Kidney capillary endothelial cell (primary cell): ENCODE data around the gene CUL4A.
"Not testable (repeated sequence)": the region's sequence is repeated elsewhere in the genome, so short reads cannot be mapped to it uniquely, and the experiment has no call there.

Experiments used
- DNase-seq: peaks from one replicate; pipeline ENCODE4 v3.0.0-alpha.2; 2018; ENCODE audit warnings: low spot score

CUL4A gene

DNA sequence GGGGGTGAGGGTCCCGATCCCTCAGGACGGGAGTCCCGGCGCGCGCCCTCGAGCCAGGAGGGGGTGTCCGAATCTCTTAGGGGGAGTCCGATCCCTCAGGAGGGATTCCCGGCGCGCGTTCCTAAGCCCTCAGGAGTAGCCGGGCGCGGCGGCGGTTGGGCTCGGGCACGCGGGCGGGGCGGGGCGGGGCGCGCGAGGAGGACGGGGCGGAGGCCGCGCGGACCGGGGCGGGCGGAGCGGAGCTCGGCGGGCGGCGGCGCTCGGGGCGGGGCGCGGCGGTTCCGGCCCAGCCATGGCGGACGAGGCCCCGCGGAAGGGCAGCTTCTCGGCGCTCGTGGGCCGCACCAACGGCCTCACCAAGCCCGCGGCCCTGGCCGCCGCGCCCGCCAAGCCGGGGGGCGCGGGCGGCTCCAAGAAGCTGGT, at the start of gene CUL4A:
Gene CUL4A (plus strand): TSS at position 278 of the 423 bp plus-strand sequence. CDS start 15 bp downstream, at position 293.
- peak; percentile 37 for DNase-seq

DNA sequence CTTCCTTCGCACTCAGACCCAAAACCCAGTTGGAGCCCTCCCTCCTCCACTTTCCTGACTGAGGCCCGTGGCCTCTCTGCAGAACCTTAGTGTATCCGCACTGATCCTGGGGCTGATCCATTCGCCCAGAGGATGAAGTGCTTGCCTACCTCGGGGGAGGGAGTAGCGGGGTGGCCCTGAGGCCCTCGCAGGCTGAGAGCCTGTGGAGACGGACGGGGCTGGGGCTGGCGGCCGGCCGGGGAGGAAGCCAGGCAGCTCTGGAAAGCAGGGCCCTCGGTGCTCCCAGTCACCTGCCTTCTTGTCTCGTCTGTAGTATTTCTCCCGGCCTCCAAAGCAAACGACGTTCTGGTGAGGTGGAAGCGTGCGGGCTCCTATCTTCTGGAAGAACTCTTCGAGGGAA, 49.7 kb upstream of the CUL4A start:
- no peak for DNase-seq

DNA sequence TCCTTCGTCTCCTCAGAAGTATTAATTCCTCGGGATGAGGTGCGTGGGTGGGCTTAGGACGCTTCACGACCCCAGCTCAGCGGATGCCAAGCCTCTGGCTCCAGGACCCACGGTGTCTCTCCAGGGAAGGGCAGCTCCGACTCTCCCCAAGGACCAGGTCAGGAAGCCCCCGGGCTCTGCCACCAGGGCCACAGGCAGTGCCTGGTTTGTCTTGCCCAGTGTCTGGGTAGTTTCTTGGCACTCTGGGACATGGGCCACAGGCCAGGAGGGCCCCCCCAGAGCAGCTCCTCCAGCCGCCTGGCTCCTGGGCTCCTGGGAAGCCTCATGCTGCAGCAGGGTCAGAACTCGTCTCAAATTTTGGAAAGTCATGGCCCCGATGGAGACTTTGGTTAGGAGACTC, 48.4 kb upstream of the CUL4A start:
- DNase-seq, result no peak

DNA sequence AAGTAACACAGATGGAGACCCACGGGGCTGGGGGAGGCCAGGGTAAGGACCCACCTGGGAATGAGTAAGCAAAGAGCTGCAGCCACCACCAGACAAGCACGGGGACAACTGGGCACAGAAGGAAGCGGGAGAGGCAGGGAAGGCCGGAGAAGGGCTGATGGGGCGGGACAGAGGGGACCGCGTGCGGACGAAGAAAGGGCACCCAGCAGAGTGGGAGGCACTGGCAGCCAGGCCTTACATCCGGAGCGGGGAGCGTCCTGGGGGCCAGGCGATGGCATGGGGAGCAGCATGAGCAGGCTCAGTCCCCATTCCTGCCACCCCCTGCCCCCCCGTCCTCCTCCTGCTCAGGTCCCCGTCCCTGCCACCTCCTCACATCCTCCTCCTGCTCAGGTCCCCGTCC, 48.0 kb upstream of the CUL4A start:
- DNase-seq, result no peak

DNA sequence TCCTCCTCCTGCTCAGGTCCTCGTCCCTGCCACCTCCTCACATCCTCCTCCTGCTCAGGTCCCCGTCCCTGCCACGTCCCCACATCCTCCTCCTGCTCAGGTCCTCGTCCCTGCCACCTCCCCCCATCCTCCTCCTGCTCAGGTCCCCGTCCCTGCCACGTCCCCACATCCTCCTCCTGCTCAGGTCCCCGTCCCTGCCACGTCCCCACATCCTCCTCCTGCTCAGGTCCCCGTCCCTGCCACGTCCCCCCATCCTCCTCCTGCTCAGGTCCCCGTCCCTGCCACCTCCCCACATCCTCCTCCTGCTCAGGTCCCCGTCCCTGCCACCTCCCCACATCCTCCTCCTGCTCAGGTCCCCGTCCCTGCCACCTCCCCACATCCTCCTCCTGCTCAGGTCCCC, 47.4 kb upstream of the CUL4A start:
- DNase-seq, result not testable (repeated sequence)

DNA sequence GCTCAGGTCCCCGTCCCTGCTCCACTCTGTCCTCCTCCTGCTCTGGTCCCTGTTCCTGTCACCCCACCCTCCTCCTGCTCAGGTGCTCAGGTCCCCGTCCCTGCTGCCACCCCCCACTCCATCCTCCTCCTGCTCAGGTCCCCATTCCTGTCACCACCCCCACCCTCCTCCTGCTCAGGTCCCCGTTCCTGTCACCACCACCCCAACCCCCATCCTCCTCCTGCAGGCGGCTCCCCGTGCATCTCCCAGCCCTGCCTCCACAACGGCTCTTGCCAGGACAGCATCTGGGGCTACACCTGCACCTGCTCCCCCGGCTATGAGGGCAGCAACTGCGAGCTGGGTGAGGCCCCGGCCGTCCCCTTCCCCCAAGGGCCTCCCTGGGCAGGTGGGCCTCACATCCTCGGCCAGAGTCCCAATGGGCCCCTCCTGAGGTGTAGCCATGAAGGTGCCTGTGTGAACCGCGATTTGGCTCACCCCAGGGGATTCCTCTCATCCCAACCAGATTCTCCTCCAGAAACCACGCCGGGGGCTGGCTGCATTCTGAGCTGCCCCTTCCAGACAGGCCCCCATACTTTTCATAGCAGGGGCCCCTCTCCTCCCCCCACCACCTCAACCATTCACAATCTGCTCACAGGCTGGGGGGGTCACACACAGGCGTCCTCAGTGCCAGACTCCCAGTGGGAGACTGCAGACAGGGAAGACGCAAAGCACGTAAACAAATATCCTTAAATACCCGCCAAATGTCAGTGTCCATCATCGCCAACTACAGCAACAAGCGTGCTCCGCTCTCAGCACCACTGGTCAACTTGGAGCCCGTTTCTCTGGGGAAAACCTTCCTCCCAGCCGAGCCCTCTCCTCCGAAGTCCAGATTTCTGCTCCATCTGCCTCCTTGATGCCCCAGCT, 46.4 kb upstream of the CUL4A start:
- no peak for DNase-seq

DNA sequence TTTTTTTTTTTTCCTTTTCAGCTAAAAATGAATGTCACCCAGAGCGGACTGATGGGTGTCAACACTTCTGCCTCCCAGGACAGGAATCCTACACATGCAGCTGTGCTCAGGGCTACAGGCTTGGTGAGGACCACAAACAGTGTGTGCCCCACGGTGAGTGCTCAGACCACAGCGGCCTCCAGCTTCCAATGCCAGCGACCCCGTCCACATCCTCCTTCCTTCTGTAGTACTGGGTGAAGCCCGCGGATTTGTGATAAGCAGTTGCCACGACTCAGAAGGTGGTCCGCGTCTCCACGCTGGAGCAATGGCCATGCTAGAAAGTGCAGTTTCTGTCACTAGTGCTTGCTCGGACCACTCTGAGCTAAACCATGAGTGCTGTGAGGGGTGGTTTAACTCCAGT, 44.9 kb upstream of the CUL4A start:
- DNase-seq, result no peak

DNA sequence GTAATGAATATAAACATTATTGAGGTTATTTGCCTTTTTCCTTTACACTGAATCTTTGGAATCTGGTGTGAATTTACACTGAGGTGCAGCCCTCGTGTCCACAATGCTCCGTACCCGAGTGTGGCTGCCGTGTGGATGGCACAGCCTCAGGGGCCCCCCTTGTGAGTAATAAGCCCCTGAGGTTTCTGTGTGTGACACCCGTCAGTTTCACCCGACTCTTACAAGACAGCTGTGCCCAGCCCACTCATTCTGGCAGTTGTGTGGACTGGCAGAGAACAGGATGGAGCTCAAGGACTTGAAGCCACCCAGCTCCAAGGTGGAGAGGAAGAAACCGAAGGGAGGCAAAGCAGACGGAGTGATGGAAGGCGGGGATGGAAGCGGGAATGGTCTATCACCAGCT, 43.1 kb upstream of the CUL4A start:
- DNase-seq, result no peak

DNA sequence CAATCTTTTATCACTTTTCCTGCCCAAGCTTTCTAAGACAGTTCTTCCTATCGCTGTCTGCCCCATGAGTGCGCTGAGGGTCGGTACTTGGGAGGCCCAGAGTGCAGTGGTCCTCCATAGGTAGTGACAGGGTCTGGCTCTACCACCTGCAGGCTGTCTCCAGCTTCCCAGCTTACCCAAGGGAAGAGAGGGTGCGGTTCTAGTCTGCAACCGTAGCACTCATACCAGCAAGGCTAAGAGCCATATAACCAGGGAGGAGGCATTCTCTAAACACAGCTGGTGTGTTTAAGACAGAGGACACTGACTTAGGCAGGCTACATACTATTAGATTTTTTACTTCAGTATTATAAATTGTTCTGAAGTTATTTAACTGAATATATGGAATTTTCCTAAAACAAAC, 42.7 kb upstream of the CUL4A start:
- no peak for DNase-seq

DNA sequence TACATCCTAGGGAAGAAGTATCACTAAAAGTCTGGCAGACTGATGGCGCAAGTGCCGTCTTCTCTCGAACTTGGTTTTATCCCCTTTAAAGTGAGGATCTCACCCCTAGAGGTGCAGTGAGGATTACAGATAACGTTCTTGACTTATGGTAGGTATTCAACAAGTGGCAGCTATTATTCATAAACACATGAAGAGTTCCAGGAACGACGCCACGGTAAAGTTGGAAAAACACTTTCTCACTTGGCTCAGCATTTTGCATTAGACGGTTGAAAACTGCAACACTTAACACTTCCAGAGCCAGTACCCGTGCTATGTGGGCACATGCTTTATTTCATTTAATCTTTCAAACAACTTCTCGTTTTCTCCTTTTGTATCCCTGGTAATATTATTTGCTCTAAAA, 42.3 kb upstream of the CUL4A start:
- DNase-seq, result no peak

DNA sequence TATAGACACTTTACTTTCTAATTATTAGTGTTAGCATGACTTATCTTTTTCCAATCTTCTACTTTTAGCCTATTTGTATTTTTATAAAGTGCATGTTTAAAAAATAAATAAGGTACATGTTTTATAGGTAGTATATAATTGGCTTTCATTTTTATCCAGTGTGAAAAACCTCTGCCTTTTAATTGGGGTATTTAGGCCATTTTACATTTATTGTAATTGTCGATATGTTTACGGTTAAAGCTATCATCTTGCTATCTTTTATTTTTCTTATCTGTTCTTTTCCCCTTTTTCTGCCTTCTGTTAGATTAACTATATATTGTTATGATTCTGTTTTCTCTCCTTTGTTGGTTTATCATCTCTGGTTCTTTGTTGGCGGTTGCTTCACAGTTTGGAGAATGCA, 41.8 kb upstream of the CUL4A start:
- no peak for DNase-seq

DNA sequence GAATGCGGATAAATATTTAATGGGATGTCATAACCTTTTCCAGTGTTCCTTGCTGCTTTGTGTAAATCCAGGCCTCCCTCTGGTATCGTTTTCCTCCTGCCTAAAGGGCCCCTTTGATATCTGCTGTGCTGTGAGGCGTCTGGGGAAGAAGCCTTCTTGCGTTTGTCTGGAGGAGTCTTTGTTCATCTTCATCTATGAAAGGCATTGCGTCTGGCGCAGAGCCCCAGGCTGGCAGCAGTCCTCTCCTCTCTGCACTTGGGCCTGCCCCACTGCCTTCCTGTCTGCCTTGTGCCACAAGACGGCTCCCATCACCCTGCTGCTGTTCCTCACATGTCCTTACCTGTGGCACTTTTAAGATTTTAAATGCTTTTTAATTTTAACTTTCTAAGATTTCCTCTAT, 41.2 kb upstream of the CUL4A start:
- DNase-seq, result no peak

DNA sequence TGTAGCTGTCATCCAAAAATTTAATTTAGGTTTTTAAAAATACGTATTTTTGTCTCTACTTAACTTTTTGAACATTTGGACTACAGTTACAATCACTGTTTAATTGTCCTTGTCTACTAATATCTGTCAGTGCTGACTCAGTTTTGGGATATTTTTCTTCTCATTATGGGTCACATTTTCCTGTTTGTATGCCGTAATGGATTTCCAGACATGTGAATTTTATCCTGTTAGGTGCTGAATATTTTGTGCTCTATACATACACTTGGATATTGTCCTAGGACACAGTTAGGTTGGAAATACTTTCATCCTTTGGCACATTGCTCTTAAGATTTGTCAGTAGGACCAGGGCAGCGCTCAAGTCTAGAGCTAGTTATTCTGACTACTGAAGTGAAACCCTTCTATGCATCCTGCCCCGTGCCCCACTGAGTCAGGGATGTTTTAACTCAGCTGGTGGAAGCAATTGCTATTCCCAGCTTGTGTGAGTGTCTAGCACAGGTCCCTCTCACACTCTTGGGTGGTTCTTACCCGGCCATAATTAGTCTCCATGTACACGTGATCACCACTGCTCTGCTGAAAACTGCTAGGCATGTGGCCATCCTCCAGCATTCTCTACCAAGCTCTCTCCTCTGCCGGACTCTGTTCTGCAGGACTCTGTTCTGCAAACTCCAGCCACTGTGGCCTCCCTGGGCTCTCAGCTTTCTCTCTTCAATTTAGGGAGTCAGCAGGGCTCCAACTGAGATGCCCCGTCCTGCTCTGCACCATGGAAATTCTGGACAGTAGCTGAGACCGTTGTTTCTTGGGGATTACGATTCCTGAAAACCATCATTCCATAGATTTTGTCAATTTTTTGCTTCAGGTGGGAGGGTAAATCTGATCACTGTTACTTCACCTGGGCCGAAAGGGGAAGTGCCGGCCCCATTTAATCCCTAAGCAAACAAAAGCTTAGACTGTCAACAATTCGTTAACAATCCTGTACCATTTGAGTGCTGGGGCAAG, 39.8 kb upstream of the CUL4A start:
- DNase-seq, result no peak

DNA sequence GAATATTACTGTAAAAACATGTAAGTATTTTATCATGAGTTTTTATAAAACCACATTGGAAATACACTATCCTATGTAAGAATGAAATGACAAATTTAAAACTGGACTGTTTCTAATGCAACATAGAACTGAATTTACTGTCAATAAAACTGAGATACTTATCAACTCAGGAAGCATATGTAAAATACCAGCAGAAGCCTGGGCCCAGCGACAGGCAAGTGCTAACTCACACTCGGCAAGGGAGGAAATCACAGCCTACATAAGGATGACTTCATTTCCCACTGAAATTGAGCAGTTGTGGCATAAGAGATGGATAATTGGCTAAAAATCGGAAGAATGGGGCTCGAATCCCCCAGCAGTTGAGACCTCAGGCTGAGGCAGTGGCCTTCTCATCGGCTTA, 38.9 kb upstream of the CUL4A start:
- no peak for DNase-seq

DNA sequence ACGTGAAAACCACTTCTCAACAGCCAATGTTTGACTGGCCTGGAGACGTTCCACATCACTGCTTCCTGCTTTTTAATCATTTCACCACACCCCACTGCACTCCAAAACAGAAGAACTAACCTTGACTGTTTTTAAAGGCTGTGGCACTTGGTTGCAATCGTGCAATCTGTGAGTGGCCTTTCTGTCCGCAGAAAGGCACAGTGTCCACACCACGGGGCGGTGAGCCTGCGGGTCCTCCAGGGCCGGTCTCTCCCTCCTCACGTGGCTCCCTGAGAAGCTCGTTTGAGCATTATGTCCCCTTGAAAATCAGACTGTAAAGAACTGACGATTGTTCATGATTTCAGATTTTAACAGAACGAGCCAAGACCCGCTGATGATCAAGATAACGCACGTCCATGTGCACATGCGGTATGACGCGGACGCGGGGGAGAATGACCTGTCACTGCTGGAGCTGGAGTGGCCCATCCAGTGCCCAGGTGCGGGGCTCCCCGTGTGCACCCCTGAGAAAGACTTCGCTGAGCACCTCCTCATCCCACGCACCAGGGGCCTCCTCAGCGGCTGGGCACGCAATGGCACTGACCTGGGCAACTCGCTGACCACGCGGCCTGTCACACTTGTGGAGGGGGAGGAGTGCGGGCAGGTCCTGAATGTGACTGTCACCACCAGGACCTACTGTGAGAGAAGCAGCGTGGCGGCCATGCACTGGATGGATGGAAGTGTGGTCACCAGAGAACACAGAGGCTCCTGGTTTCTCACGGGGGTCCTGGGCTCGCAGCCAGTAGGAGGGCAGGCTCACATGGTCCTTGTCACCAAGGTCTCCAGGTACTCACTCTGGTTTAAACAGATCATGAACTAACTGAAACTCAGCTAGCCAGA, 37.9 kb upstream of the CUL4A start:
- no peak for DNase-seq

DNA sequence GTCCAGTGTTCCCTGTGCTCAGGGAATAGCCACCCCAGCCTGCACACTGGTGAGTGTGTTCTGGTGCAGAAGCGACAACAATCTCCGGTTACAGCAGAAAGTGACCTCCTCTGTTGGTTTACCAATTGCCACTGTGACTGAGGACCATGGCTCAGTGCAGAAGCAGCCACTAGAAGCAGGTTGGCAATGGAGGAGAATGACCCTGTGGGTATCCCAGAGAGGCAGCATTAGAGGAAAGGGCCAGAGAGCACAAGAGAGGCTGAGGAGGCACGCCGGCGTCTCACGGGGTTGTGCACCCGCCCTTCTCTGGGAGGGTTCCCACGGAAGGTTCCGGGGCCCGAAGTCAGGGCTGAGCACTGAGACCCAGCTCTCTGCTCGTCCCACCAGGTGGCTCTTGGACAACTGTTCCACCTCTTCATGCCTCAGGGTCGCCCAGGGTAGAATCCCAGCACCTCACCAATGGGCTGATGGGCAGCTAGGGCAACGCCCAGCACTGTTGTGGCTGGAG, 36.9 kb upstream of the CUL4A start:
- no peak for DNase-seq

DNA sequence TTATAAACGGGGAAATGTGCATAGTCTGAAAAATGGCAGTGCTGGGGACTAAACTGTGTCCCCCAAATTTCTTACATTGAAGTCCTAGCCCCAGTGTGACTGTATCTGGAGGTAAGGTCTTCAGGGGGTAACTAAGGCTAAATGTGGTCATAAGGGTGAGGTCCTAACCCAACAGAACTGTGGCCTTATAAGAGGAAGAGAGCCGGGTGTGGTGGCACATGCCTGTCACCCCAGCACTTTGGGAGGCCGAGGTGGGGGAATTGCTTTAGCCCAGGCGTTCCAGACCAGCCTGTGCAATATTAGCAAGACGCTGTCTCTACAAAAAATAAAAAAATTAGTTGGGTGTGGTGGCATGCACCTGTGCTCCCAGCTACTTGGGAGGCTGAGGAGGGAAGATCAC, 33.1 kb upstream of the CUL4A start:
- DNase-seq, result no peak

DNA sequence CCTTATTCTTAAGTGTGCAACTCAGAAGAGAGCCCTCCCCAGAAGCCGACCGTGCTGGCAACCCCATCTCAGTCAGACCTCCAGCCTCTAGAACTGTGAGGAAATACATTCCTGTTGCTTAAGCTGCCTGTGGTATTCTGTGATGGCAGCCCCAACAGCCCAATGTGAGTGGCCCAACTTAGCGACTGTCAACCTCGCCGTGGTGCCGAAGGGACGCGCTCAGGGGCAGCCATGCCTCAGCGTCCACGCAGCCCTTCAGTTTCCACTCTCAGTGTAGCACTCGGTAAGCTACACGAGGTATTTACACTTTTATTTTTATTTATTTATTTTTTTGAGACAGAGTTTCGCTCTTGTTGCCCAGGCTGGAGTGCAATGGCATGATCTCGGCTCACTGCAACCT, 32.6 kb upstream of the CUL4A start:
- no peak for DNase-seq

DNA sequence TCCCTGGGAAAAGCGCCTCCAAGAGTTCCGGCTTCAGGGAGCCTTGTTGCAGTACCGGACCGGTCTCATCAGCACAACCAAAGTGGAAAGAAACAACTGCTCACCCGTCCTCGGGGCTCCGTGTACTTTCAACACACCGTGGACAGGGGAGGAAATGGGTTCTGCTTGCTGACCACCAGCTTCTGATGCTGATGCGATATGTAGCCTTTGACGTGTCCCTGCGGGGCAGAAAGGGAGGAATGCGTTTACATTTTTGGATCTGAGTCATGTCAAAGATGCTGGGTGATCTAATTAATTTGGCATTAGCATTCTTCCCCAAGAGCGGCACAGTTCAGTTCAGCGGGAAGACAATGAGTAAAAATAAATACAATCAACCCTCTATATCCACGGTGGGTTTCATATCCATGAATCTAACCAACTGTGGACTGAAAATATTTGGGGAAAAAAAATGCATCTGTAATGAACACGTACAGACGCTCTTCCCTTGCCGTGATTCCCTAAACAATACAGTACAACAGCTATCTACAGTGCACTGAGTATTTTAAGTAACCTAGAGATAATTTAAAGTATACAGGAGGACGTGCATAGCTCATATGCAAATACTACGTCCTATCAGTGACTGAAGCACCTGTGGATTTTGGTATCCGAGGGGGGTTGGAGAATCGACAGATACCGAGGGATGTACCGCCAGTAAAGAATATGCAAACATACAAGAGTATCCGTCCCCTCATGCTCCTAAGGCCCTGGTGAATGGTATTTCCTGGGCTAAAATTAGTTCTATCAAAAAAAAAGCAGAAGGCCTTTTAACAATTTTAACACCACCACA, 31.1 kb upstream of the CUL4A start:
- DNase-seq, result no peak

DNA sequence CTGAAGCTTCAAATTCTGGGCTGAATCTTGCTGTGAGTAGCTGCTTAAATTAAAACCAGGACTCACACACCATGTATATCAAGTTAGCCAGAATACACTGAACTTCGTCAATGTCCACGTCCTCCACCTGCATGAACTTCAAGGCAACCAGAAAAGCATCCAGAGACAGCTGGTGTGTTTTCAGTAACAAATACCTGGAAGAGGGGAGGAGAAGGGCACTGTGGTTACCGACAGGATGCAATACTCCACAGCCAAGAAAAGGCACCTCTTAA, 30.6 kb upstream of the CUL4A start:
- DNase-seq, result no peak
